ENCODE measurements around the gene KCNN3.

The KCNN3 gene

DNA sequence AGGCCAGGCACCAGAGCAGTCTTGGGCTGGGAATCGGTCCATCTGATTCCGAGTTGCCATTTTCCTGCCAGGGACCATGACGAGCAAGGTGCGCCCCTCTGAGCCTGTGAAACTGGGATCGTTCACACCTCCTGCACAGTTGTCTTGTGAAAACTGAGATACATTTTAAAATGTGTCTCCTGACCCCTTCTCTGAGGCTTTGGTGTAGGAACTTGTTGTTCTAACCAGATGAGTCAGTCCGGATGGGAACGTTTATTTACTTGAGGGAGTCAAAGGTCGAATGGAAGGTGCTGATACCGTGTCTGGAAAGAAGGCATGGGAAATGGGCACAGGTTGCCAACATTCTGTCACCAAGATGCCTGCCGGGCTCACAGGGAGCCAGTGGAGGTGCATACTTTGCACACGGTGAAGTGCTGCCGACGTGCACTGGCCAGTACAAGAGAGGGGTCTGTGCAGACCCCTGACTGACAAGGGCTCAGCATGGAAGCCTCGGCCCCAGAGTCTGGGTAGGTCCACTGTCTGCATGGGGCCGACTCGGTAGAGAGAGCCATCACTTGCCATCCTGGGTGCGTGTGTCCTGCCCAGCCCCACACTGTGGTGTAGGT is 7.4 kb upstream of the KCNN3 start:
- TF ChIP-seq, protein P1, sequence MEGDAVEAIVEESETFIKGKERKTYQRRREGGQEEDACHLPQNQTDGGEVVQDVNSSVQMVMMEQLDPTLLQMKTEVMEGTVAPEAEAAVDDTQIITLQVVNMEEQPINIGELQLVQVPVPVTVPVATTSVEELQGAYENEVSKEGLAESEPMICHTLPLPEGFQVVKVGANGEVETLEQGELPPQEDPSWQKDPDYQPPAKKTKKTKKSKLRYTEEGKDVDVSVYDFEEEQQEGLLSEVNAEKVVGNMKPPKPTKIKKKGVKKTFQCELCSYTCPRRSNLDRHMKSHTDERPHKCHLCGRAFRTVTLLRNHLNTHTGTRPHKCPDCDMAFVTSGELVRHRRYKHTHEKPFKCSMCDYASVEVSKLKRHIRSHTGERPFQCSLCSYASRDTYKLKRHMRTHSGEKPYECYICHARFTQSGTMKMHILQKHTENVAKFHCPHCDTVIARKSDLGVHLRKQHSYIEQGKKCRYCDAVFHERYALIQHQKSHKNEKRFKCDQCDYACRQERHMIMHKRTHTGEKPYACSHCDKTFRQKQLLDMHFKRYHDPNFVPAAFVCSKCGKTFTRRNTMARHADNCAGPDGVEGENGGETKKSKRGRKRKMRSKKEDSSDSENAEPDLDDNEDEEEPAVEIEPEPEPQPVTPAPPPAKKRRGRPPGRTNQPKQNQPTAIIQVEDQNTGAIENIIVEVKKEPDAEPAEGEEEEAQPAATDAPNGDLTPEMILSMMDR (IDR thresholded peaks at IDR 0.05; ENCODE audit: low read depth, low read length), result no peak
- TF ChIP-seq MYC (IDR thresholded peaks at IDR 0.05; ENCODE audit: low read depth, low read length) (no peak), POLR2A (IDR thresholded peaks at IDR 0.05; ENCODE audit: extremely low read depth, insufficient read length) (no peak)
- TF ChIP-seq, protein P2, sequence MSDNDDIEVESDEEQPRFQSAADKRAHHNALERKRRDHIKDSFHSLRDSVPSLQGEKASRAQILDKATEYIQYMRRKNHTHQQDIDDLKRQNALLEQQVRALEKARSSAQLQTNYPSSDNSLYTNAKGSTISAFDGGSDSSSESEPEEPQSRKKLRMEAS (IDR thresholded peaks at IDR 0.05; ENCODE audit: low read depth, low read length), result no peak
- no peak for DNase-seq (ENCODE audit: low read depth)
- no peak overlapping the region for H3K4me3 ChIP-seq (ENCODE audit: low read depth, low read length)

DNA sequence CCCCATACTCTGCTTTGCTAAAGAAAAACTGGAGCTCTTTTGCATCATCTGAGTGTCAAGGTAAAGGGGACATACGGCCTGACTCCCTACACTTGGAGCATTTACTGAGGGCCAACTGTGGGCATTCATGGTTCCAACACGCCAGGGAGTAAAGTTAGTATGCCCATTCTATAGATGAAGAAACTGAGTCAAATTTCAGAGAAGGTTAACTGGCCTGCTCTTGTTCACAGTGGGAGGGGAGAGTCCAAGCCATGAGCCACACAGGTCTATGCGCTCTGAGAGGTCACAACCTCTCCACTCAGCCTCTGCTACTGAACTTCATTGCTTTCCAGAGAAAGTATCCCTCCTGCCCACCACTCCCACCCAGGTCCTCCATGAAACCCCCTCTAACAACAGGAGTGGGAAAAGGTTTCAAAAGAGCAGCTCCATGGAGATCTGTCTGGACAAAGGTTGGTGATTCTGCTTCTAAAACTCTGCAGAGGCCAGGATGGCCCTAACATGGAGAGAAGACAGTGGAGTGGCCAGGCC is 6.8 kb upstream of the KCNN3 start:
- DNase-seq (ENCODE audit: low read depth), result no peak
- TF ChIP-seq POLR2A (IDR thresholded peaks at IDR 0.05; ENCODE audit: extremely low read depth, insufficient read length), result no peak
- TF ChIP-seq, protein P2 (IDR thresholded peaks at IDR 0.05; ENCODE audit: low read depth, low read length), result no peak
- TF ChIP-seq, protein P1 (IDR thresholded peaks at IDR 0.05; ENCODE audit: low read depth, low read length), result no peak
- no peak for TF ChIP-seq MYC (IDR thresholded peaks at IDR 0.05; ENCODE audit: low read depth, low read length)
- no peak overlapping the region for H3K4me3 ChIP-seq (ENCODE audit: low read depth, low read length)

DNA sequence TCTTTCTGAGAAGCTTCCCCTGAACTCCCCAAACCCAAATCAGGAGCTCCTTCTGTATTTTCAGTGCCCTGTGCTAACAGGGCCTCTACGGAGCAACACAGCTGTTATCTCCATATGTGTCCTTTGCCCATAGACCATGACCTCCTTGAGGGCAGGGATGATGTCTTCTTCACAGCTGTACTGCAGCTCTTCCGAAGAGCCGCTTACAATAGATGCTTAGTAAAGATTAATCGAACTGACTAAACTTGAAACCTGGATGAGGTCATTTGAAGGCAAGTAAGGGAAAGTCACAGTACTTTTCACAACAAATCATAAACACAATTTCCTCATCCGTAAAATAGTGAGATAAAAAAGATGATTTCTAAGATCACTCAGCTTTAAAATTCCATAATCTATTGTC is 4.4 kb upstream of the KCNN3 start:
- H3K4me3 ChIP-seq (ENCODE audit: low read depth, low read length), result no peak overlapping the region
- DNase-seq (ENCODE audit: low read depth), result no peak
- TF ChIP-seq POLR2A (IDR thresholded peaks at IDR 0.05; ENCODE audit: extremely low read depth, insufficient read length), result no peak
- TF ChIP-seq, protein P2 (IDR thresholded peaks at IDR 0.05; ENCODE audit: low read depth, low read length), result no peak
- TF ChIP-seq, protein P1 (IDR thresholded peaks at IDR 0.05; ENCODE audit: low read depth, low read length), result no peak
- no peak for TF ChIP-seq MYC (IDR thresholded peaks at IDR 0.05; ENCODE audit: low read depth, low read length)

DNA sequence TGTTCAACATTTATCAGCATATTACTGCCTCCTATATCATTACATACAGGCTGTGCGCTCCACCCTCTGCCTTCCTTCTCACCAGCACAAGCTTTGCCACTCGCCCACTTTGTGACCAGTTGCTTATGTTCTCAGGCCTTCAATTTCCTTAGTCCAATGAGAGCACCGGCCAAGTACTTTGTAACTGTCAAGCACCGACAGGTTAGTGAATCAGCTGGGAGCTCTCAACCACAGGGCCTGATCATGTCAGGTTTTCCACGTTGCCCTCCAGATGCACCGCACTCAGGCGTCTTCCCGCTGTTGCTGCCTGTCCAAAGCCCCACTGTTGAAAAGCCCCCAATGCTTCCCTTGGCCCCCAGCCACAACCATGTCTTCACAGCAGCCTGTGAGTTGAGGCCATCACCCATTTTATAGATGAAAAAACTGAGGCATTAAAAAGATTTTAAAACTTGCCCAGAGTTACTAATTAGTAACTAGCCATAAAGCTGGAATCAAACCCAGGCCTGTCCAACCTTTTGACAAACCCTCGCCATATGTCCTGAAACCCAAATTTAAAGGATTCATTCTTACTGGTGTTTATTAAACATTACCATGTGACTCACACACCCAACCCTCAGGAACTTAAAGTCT is 3.4 kb upstream of the KCNN3 start:
- H3K4me3 ChIP-seq (ENCODE audit: low read depth, low read length), result no peak overlapping the region
- TF ChIP-seq, protein P1 (IDR thresholded peaks at IDR 0.05; ENCODE audit: low read depth, low read length), result no peak
- TF ChIP-seq, protein P2 (IDR thresholded peaks at IDR 0.05; ENCODE audit: low read depth, low read length), result no peak
- no peak for TF ChIP-seq POLR2A (IDR thresholded peaks at IDR 0.05; ENCODE audit: extremely low read depth, insufficient read length)
- TF ChIP-seq MYC (IDR thresholded peaks at IDR 0.05; ENCODE audit: low read depth, low read length), result no peak
- no peak for DNase-seq (ENCODE audit: low read depth)

DNA sequence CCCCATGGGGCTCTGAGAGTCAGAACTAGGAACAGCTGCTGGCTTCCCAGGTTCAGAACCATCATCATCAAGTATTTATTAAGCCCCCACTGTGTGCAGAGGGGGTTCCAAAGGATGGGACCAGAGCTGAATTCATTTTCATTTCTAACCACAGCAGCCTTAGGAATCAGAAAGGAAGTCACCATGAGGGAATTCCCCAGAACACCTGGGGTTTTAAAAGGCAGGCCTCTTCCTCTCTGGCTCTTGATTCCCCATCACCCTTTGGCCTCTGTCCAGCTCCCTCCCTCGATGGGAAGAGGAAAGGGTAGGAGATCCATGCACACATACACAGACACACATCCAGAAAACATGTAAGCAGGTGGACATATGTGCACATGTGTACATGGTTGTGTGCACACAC is 1.3 kb upstream of the KCNN3 start:
- no peak overlapping the region for H3K4me3 ChIP-seq (ENCODE audit: low read depth, low read length)
- TF ChIP-seq MYC (IDR thresholded peaks at IDR 0.05; ENCODE audit: low read depth, low read length) (no peak), POLR2A (IDR thresholded peaks at IDR 0.05; ENCODE audit: extremely low read depth, insufficient read length) (no peak)
- TF ChIP-seq, protein P1 (IDR thresholded peaks at IDR 0.05; ENCODE audit: low read depth, low read length), result no peak
- TF ChIP-seq, protein P2 (IDR thresholded peaks at IDR 0.05; ENCODE audit: low read depth, low read length), result no peak
- DNase-seq (ENCODE audit: low read depth), result no peak
